DOHH2 (cell line): ENCODE data around the gene NDUFAB1.

ENCODE experiments used
- H3F3A ChIP-seq: fragments of 200-600 bp; sonication (generic), shearing (Covaris generic); 2 replicates; pipeline ENCODE4 v1.6.0; 2016; ENCODE audit warnings: antibody characterized with exemption, mild to moderate bottlenecking; ENCODE audit not compliant: control insufficient read depth, insufficient read depth
- H3K27ac ChIP-seq: fragments of 200-600 bp; sonication (generic); 2 replicates; pipeline ENCODE4 v1.5.1; 2014; ENCODE audit warnings: low read depth, mild to moderate bottlenecking, low read length, moderate library complexity
- H3K27me3 ChIP-seq: fragments of 200-600 bp; sonication (generic); 2 replicates; pipeline ENCODE4 v1.6.1; 2014; ENCODE audit warnings: mild to moderate bottlenecking, low read length, mixed read lengths; ENCODE audit not compliant: control insufficient read depth
- H3K36me3 ChIP-seq: fragments of 200-600 bp; sonication (generic); 2 replicates; pipeline ENCODE4 v1.6.1; 2014; ENCODE audit warnings: mild to moderate bottlenecking, low read length, moderate library complexity, mixed read lengths; ENCODE audit not compliant: control insufficient read depth
- H3K4me1 ChIP-seq: fragments of 200-600 bp; sonication (generic); 2 replicates; pipeline ENCODE4 v1.6.1; 2014; ENCODE audit warnings: mild to moderate bottlenecking, low read length, mixed read lengths; ENCODE audit not compliant: control insufficient read depth
- H3K4me2 ChIP-seq: fragments of 200-600 bp; sonication (generic); 2 replicates; pipeline ENCODE4 v1.6.0; 2014; ENCODE audit warnings: mild to moderate bottlenecking, low read length, moderate library complexity
- H3K4me3 ChIP-seq: fragments of 200-600 bp; sonication (generic); 2 replicates; pipeline ENCODE4 v1.5.1; 2014; ENCODE audit warnings: mild to moderate bottlenecking, low read length, mixed read lengths
- H3K79me2 ChIP-seq: fragments of 200-600 bp; sonication (generic); 2 replicates; pipeline ENCODE4 v1.6.1; 2014; ENCODE audit warnings: mild to moderate bottlenecking, low read length, mixed read lengths; ENCODE audit not compliant: control insufficient read depth
- H3K9me2 ChIP-seq: fragments of 200-600 bp; sonication (generic); replicated peaks from 2 replicates; pipeline ENCODE4 v1.6.1; 2014; ENCODE audit warnings: mild to moderate bottlenecking, low read length, mixed read lengths; ENCODE audit not compliant: control insufficient read depth
- H3K9me3 ChIP-seq: fragments of 200-600 bp; sonication (generic); 2 replicates; pipeline ENCODE4 v1.6.1; 2014; ENCODE audit warnings: antibody characterized with exemption, low read length, mixed read lengths; ENCODE audit not compliant: control insufficient read depth, insufficient read depth
- H4K20me1 ChIP-seq: fragments of 200-600 bp; sonication (generic); 2 replicates; pipeline ENCODE4 v1.6.0; 2014; ENCODE audit warnings: low read depth, mild to moderate bottlenecking, antibody characterized with exemption, low read length, moderate library complexity; ENCODE audit not compliant: control insufficient read depth, insufficient read depth
- CTCF ChIP-seq: fragments of 200-600 bp; sonication (generic); IDR thresholded peaks from one replicate; pipeline ENCODE4 v1.5.1; 2014; ENCODE audit warnings: antibody characterized with exemption, mild to moderate bottlenecking, low read depth, low read length; ENCODE audit not compliant: poor library complexity, severe bottlenecking
- EZH2phosphoT487 ChIP-seq: fragments of 200-600 bp; sonication (generic); IDR thresholded peaks from 2 replicates; pipeline ENCODE4 v1.6.1; 2017; ENCODE audit warnings: borderline replicate concordance, mild to moderate bottlenecking, antibody characterized with exemption, low read length, moderate library complexity, mixed read lengths

Gene NDUFAB1

GRCh38 chr16:23579371-23579770, 16.7 kb downstream of the NDUFAB1 start:
- H3K79me2 ChIP-seq: no peaks in the 10 kb centered on the region
- no peaks in the 10 kb centered on the region for H3K9me3 ChIP-seq
- H3K9me2 ChIP-seq: no peaks in the 10 kb centered on the region
- H3K4me2 ChIP-seq: no peak overlapping the region
- H3K36me3 ChIP-seq: peaks cover 37% of the 10 kb centered on the region
- no peak overlapping the region for H3K4me3 ChIP-seq
- TF ChIP-seq CTCF (no peak), EZH2phosphoT487 (no peak)
- H4K20me1 ChIP-seq: no peaks in the 10 kb centered on the region; the same call in 1 of the 2 replicates
- no peaks in the 10 kb centered on the region for H3K4me1 ChIP-seq
- peaks cover 12% of the 10 kb centered on the region for H3F3A ChIP-seq
- no peak overlapping the region for H3K27ac ChIP-seq
- H3K27me3 ChIP-seq: no peaks in the 10 kb centered on the region

- Histone ChIP-seq H3K4me2 (no peak overlapping the region), H4K20me1 (no peaks in the 10 kb centered on the region; the same call in 1 of the 2 replicates), H3F3A (peaks cover 12% of the 10 kb centered on the region), H3K9me3 (no peaks in the 10 kb centered on the region), H3K9me2 (no peaks in the 10 kb centered on the region), H3K27ac (no peak overlapping the region), H3K36me3 (peaks cover 36% of the 10 kb centered on the region), H3K4me1 (no peaks in the 10 kb centered on the region), H3K4me3 (no peak overlapping the region), H3K27me3 (no peaks in the 10 kb centered on the region), H3K79me2 (no peaks in the 10 kb centered on the region)
- TF ChIP-seq EZH2phosphoT487 (no peak), CTCF (no peak)
Observed at GRCh38 chr16:23578101-23578830, 17.9 kb downstream of the NDUFAB1 start.

GRCh38 chr16:23577493-23577892, 18.6 kb downstream of the NDUFAB1 start:
- no peaks in the 10 kb centered on the region for H3K27me3 ChIP-seq
- H3K4me1 ChIP-seq: no peaks in the 10 kb centered on the region
- H4K20me1 ChIP-seq: no peaks in the 10 kb centered on the region; the same call in 1 of the 2 replicates
- H3K79me2 ChIP-seq: no peaks in the 10 kb centered on the region
- TF ChIP-seq EZH2phosphoT487 (no peak), CTCF (no peak)
- no peak overlapping the region for H3K27ac ChIP-seq
- no peak overlapping the region for H3K4me2 ChIP-seq
- peaks cover 36% of the 10 kb centered on the region for H3K36me3 ChIP-seq
- no peaks in the 10 kb centered on the region for H3K9me3 ChIP-seq
- no peaks in the 10 kb centered on the region for H3K9me2 ChIP-seq
- H3K4me3 ChIP-seq: no peak overlapping the region
- H3F3A ChIP-seq: peaks cover 12% of the 10 kb centered on the region
